Keratinocyte (primary cell): ENCODE results near the gene CISH. TPM values are rescaled to one million over a fixed set of nuclear protein-coding genes. Genes with fewer than 3 reads are reported as not detected.

Experiments used
- DNase-seq: peaks from one replicate; pipeline ENCODE4 v3.0.0-alpha.2; 2011; ENCODE audit warnings: low read depth, missing footprints, low spot score
- FAIRE-seq: peaks from 2 replicates; lab custom pipeline; 2011; peaks lifted over from hg19 to GRCh38; lab: Jason Lieb, UNC
- H2AFZ ChIP-seq: 2 replicates; pipeline ENCODE4 v1.6.0; 2012; ENCODE audit warnings: low read length, control low read depth, inconsistent platforms; ENCODE audit not compliant: control insufficient read depth
- H3K27ac ChIP-seq: 2 replicates; pipeline ENCODE4 v1.5.1; 2011; ENCODE audit warnings: low read length; ENCODE audit not compliant: control insufficient read depth, insufficient read depth
- H3K27me3 ChIP-seq: 3 replicates; pipeline ENCODE4 v1.6.0; 2011; ENCODE audit warnings: low read length; ENCODE audit not compliant: control insufficient read depth, insufficient read depth; ENCODE audit errors: extremely low read depth
- H3K36me3 ChIP-seq, 2 experiments: 2 replicates in 1 of 2; 3 replicates in 1 of 2; pipeline ENCODE4 v1.5.1; 2011; ENCODE audit warnings: low read length in 2 of 2, mild to moderate bottlenecking in 1 of 2; ENCODE audit not compliant: control insufficient read depth in 2 of 2, insufficient read depth in 2 of 2; ENCODE audit errors: extremely low read depth in 1 of 2
- H3K4me1 ChIP-seq: 3 replicates; pipeline ENCODE4 v1.5.1; 2011; ENCODE audit warnings: low read length; ENCODE audit not compliant: control insufficient read depth, insufficient read depth; ENCODE audit errors: extremely low read depth
- H3K4me2 ChIP-seq: 3 replicates; pipeline ENCODE4 v1.6.0; 2011; ENCODE audit warnings: low read depth, low read length; ENCODE audit not compliant: control insufficient read depth, insufficient read depth; ENCODE audit errors: extremely low read depth
- H3K4me3 ChIP-seq, 3 experiments: fragments of 200-600 bp in 1 of 3; sonication (generic) in 1 of 3; 2 replicates in 2 of 3; 3 replicates in 1 of 3; pipeline ENCODE4 v1.5.1; 2011 to 2016; ENCODE audit warnings: low read length in 3 of 3, mild to moderate bottlenecking in 3 of 3, control low read depth in 2 of 3, inconsistent platforms in 1 of 3, low read depth in 1 of 3, mixed read lengths in 1 of 3, mixed run types in 1 of 3, moderate library complexity in 1 of 3; ENCODE audit not compliant: control insufficient read depth in 2 of 3, insufficient read depth in 2 of 3; ENCODE audit errors: extremely low read depth in 1 of 3
- H3K79me2 ChIP-seq: 2 replicates; pipeline ENCODE4 v1.6.0; 2012; ENCODE audit warnings: low read length; ENCODE audit not compliant: control insufficient read depth, insufficient read depth
- H3K9ac ChIP-seq: 3 replicates; pipeline ENCODE4 v1.6.0; 2011; ENCODE audit warnings: low read length; ENCODE audit not compliant: control insufficient read depth, insufficient read depth; ENCODE audit errors: extremely low read depth
- H3K9me1 ChIP-seq: 3 replicates; pipeline ENCODE4 v1.6.0; 2011; ENCODE audit warnings: low read length; ENCODE audit not compliant: control insufficient read depth, insufficient read depth; ENCODE audit errors: extremely low read depth
- H3K9me3 ChIP-seq: 2 replicates; pipeline ENCODE4 v1.5.1; 2012; ENCODE audit warnings: low read depth, low read length; ENCODE audit not compliant: control insufficient read depth
- H4K20me1 ChIP-seq: 3 replicates; pipeline ENCODE4 v1.6.0; 2011; ENCODE audit warnings: low read length; ENCODE audit not compliant: control insufficient read depth, insufficient read depth; ENCODE audit errors: extremely low read depth
- CTCF ChIP-seq, 3 experiments: IDR thresholded peaks in 1 of 3; conservative IDR thresholded peaks in 1 of 3; optimal IDR thresholded peaks in 1 of 3; 2 replicates in 2 of 3; 3 replicates in 1 of 3; pipeline versions ENCODE3 to v1.5.1; 2011; ENCODE audit warnings: low read length in 3 of 3, mild to moderate bottlenecking in 3 of 3, moderate library complexity in 2 of 3, control low read depth in 1 of 3, inconsistent platforms in 1 of 3; ENCODE audit not compliant: insufficient read depth in 2 of 3; ENCODE audit errors: extremely low read depth in 1 of 3
- EZH2 ChIP-seq: IDR thresholded peaks from one replicate; pipeline ENCODE4 v1.6.1; 2012; ENCODE audit warnings: inconsistent platforms, mild to moderate bottlenecking, low read length, moderate library complexity
- dilution Hi-C: fragments of 300-500 bp; cut with MboI; formaldehyde crosslinking; loops from one replicate; pipeline ENCODE4 v1.7.0; 2020; ENCODE audit warnings: low sequenced_read_pairs; ENCODE audit not compliant: extremely low pct_ligation_motif_present
- polyA plus RNA-seq, 5 experiments: library from polyadenylated mRNA; depleted of rRNA in 3 of 5; stranded (reverse) in 3 of 5; stranded (forward) in 1 of 5; unstranded in 1 of 5; fragments of >200 nt; gene quantifications; 1 replicate in 1 of 5; 2 replicates in 3 of 5; 3 replicates in 1 of 5; pipeline versions ENCODE4 v1.2.1 to v1.2.3, GENCODE V29; 2011 to 2012; ENCODE audit warnings: missing spikeins in 2 of 5, low read depth in 1 of 5, low replicate concordance in 1 of 5

Gene CISH
- polyA plus RNA-seq, 1 donor (not counting 4 experiments of a cell fraction or from before 2014, with no cell fraction given), result 1.8 TPM

GRCh38 chr3:50645378-50645777, 33.8 kb upstream of the CISH start:
- Histone ChIP-seq H3K9me3 (no peaks in the 10 kb centered on the region), H3K27me3 (no peaks in the 10 kb centered on the region), H3K4me1 (no peaks in the 10 kb centered on the region), H3K27ac (no peak overlapping the region), H3K9ac (no peak overlapping the region), H3K36me3 (peaks cover 49 to 57% of the 10 kb centered on the region in 2 experiments), H3K9me1 (no peaks in the 10 kb centered on the region), H4K20me1 (no peaks in the 10 kb centered on the region), H2AFZ (no peak overlapping the region), H3K4me2 (no peak overlapping the region), H3K4me3 (no peak overlapping the region), H3K79me2 (peaks cover 4% of the 10 kb centered on the region)
- DNase-seq, result no peak
- FAIRE-seq, result no peak
- no peak for TF ChIP-seq EZH2
- TF ChIP-seq CTCF (optimal IDR thresholded peaks at IDR 0.05 in 1 of 3, IDR thresholded peaks at IDR 0.05 in 1 of 3, conservative IDR thresholded peaks at IDR 0.05 in 1 of 3; ENCODE audit: extremely low read depth in 1 of 3, insufficient read depth in 2 of 3, low read length in 3 of 3), result no peak
- dilution Hi-C loops, result no loop called here

- H3K27ac ChIP-seq, result no peak overlapping the region
- no peak overlapping the region for H2AFZ ChIP-seq
- H3K79me2 ChIP-seq, result peaks cover 10% of the 10 kb centered on the region
- H4K20me1 ChIP-seq, result no peaks in the 10 kb centered on the region
- H3K9me1 ChIP-seq, result no peaks in the 10 kb centered on the region
- no peak for FAIRE-seq
- H3K4me3 ChIP-seq, result no peak overlapping the region
- peaks cover under 1% of the 10 kb centered on the region for H3K4me1 ChIP-seq
- no peaks in the 10 kb centered on the region for H3K27me3 ChIP-seq
- H3K36me3 ChIP-seq, result peaks cover 51 to 61% of the 10 kb centered on the region in 2 experiments
- H3K9me3 ChIP-seq, result no peaks in the 10 kb centered on the region
- TF ChIP-seq EZH2 (no peak), CTCF (optimal IDR thresholded peaks at IDR 0.05 in 1 of 3, IDR thresholded peaks at IDR 0.05 in 1 of 3, conservative IDR thresholded peaks at IDR 0.05 in 1 of 3; ENCODE audit: extremely low read depth in 1 of 3, insufficient read depth in 2 of 3, low read length in 3 of 3) (no peak)
- no peak overlapping the region for H3K9ac ChIP-seq
- no peak overlapping the region for H3K4me2 ChIP-seq
- dilution Hi-C loops, result no loop called here
- DNase-seq, result no peak
Measured at GRCh38 chr3:50644561-50644960, 33.0 kb upstream of the CISH start.
